ENCODE results near the gene REPS1. TPM values are rescaled to one million over a fixed set of nuclear protein-coding genes. Genes with fewer than 3 reads are reported as not detected.

The REPS1 gene
- total RNA-seq, 2 donors from 2014 or later = 29.7 to 35.2 TPM

DNA sequence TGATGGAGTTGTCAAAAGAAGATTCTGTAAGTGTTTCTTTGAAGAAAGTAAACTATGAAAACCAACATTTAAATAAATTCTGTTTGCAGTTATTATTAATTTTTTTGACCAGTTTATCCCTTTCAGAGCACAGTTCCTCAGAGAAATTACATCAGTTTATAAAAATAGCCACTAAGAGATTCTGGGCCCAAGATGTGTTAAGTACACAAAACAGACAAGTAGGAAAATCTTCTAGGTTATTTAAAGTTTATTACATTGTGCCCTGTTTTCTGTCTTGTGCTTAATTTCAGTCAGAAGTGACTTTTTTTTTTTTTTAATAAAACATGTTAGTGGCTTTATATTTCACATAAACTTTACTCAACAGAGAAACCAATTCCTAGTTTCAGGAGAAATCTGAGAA is 119.9 kb downstream of the REPS1 start:
- Histone ChIP-seq H3K4me1 (peaks cover 0 to 11% of the 10 kb centered on the region in 2 donors), H3K27ac (peak overlapping the region; percentile 64 to 87), H3K9me3 (no peaks in the 10 kb centered on the region)

DNA sequence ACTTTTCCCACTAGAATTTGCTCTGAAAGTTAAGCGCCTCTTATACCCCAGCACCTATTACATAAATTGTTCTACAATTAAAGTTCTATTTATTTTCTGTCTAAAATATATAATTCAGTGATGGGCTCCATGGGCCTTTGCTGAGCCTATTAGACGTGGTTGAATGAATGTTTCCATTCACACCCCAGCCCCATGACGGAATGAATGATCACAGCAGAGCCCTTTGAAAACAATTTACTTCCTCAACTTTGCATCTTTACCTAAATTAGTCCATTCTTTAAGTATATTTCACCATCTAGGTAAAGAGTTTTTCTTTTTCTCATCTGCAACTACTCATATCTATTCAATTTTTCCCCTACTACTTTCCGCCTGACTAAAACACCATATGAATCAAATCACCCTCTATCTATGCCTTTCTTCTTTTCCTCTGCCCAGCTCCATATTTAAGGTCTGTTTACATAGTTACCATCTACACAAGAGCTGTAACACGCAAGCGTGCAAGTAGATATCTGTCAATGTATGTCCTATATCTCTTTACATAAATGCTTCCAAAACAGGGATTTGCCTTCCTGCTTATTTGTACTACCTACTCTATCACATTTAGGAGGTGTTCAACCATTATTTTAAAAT is 122.5 kb downstream of the REPS1 start:
- H3K27me3 ChIP-seq = no peaks in the 10 kb centered on the region
- H3K36me3 ChIP-seq = no peaks in the 10 kb centered on the region
- peak overlapping the region in 1 of 2 donors; percentile 1 for H3K4me3 ChIP-seq
- H3K4me1 ChIP-seq = peaks cover 0 to 10% of the 10 kb centered on the region in 2 donors
- DNase-seq (ENCODE audit: low spot score) = no peak
- peak overlapping the region in 1 of 2 donors; percentile 76 for H3K27ac ChIP-seq
- no peaks in the 10 kb centered on the region for H3K9me3 ChIP-seq
- TF ChIP-seq, protein P1, sequence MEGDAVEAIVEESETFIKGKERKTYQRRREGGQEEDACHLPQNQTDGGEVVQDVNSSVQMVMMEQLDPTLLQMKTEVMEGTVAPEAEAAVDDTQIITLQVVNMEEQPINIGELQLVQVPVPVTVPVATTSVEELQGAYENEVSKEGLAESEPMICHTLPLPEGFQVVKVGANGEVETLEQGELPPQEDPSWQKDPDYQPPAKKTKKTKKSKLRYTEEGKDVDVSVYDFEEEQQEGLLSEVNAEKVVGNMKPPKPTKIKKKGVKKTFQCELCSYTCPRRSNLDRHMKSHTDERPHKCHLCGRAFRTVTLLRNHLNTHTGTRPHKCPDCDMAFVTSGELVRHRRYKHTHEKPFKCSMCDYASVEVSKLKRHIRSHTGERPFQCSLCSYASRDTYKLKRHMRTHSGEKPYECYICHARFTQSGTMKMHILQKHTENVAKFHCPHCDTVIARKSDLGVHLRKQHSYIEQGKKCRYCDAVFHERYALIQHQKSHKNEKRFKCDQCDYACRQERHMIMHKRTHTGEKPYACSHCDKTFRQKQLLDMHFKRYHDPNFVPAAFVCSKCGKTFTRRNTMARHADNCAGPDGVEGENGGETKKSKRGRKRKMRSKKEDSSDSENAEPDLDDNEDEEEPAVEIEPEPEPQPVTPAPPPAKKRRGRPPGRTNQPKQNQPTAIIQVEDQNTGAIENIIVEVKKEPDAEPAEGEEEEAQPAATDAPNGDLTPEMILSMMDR (IDR thresholded peaks at IDR 0.05) = no peak

More for the DNA sequence above, 119.9 kb downstream of the REPS1 start:
- Histone ChIP-seq H3K27me3 (no peaks in the 10 kb centered on the region), H3K36me3 (no peaks in the 10 kb centered on the region), H3K4me3 (no peak overlapping the region)
- DNase-seq (ENCODE audit: low spot score) = no peak
- TF ChIP-seq, protein P1 (IDR thresholded peaks at IDR 0.05) = no peak

DNA sequence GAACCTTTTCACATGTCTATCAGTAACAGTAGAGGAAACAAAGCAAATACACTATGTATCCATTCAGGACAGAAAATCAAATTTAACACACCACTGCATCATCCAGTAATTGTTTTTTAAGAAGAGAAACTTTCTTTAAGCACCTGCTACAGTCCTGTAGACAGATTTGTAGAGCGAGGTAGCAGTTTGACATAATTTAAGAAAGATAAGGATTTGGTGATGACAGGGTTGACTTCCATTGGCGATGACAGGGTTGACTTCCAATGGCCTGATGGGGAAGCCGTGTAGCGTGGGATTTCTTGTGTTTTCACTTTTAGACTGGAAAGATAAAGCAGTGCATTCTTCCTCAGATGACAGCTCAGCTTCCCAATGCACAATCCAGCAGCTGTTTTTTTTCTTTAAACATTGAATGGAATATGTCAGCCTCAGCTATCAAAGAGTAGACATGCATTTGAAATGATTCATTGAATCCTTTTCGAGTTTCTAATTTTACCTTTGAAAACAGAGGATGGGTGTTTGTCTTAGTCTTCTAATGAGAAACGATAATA is 123.6 kb downstream of the REPS1 start:
- H3K36me3 ChIP-seq = no peaks in the 10 kb centered on the region
- H3K4me1 ChIP-seq = peaks cover 0 to 10% of the 10 kb centered on the region in 2 donors
- no peak overlapping the region for H3K4me3 ChIP-seq
- no peaks in the 10 kb centered on the region for H3K27me3 ChIP-seq
- no peaks in the 10 kb centered on the region for H3K9me3 ChIP-seq
- no peak for DNase-seq (ENCODE audit: low spot score)
- peak overlapping the region; percentile 52 to 76 for H3K27ac ChIP-seq
- TF ChIP-seq, protein P1 (IDR thresholded peaks at IDR 0.05) = no peak

DNA sequence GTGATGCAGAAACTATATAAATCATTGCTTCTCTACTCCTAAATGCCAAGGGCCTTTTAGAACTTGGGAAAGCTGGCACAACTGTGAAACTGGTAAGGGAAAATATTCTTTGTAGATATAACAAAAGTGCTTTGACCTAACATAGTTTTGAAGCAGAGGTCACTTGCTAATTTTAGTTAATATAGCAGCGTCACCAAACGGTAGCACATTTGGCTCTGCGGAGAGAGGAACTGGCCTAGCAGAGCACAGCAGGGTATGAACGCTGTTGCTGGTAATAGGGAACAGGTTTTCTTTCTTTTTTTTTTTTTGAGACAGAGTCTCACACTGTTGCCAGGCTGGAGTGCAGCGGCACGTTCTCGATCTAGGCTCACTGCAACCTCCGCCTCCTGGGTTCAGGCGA is 124.7 kb downstream of the REPS1 start:
- no peak for DNase-seq (ENCODE audit: low spot score)
- TF ChIP-seq, protein P1 (IDR thresholded peaks at IDR 0.05) = no peak
- Histone ChIP-seq H3K4me3 (no peak overlapping the region), H3K4me1 (no peaks in the 10 kb centered on the region), H3K36me3 (no peaks in the 10 kb centered on the region), H3K27ac (peak overlapping the region; percentile 52 to 76), H3K27me3 (no peaks in the 10 kb centered on the region), H3K9me3 (no peaks in the 10 kb centered on the region)

DNA sequence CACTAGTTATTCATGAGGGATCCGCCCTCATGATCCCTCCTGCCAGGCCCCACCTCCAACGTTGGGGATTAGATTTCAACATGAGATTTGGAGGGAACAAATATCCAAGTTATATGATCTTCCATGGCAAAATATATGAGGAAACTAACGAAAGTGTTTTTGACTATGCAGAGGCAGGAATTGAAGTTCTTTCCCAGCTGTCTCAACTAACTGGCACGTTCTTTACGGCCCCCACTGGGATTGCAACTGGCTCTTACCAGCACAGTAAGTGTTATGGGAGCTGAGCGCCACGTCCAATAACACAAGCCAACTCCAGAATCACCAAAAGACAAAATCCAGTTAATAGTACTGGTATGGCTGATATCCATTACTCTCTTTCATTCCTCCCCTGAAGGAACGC is 125.6 kb downstream of the REPS1 start:
- TF ChIP-seq, protein P1 (IDR thresholded peaks at IDR 0.05) = no peak
- no peaks in the 10 kb centered on the region for H3K4me1 ChIP-seq
- H3K4me3 ChIP-seq = no peak overlapping the region
- DNase-seq (ENCODE audit: low spot score) = no peak
- H3K27me3 ChIP-seq = no peaks in the 10 kb centered on the region
- H3K27ac ChIP-seq = peak overlapping the region in 1 of 2 donors; percentile 76
- H3K36me3 ChIP-seq = no peaks in the 10 kb centered on the region
- H3K9me3 ChIP-seq = no peaks in the 10 kb centered on the region
